AG10803 (cell line): ENCODE measurements around the gene OSBPL6.
A peak's percentile ranks its signal among the peaks of the same experiment; 100 is the strongest.

Experiments used
- DNase-seq: peaks from one replicate; pipeline ENCODE4 v3.0.0; 2010; ENCODE audit warnings: low read depth
- H3K4me3 ChIP-seq: 2 replicates; pipeline ENCODE4 v1.5.1; 2011; ENCODE audit warnings: mild to moderate bottlenecking, low read length, control low read depth
- TF ChIP-seq, protein P1 (sequence below): conservative IDR thresholded peaks from 2 replicates; pipeline ENCODE4 v1.5.1; 2011; ENCODE audit warnings: mild to moderate bottlenecking, low read length, control low read depth, inconsistent platforms

The OSBPL6 gene

GRCh38 chr2:178287652-178288344, 93.5 kb downstream of the OSBPL6 start:
- no peak for DNase-seq
- no peak overlapping the region for H3K4me3 ChIP-seq
- TF ChIP-seq, protein P1, sequence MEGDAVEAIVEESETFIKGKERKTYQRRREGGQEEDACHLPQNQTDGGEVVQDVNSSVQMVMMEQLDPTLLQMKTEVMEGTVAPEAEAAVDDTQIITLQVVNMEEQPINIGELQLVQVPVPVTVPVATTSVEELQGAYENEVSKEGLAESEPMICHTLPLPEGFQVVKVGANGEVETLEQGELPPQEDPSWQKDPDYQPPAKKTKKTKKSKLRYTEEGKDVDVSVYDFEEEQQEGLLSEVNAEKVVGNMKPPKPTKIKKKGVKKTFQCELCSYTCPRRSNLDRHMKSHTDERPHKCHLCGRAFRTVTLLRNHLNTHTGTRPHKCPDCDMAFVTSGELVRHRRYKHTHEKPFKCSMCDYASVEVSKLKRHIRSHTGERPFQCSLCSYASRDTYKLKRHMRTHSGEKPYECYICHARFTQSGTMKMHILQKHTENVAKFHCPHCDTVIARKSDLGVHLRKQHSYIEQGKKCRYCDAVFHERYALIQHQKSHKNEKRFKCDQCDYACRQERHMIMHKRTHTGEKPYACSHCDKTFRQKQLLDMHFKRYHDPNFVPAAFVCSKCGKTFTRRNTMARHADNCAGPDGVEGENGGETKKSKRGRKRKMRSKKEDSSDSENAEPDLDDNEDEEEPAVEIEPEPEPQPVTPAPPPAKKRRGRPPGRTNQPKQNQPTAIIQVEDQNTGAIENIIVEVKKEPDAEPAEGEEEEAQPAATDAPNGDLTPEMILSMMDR, result no peak

DNA sequence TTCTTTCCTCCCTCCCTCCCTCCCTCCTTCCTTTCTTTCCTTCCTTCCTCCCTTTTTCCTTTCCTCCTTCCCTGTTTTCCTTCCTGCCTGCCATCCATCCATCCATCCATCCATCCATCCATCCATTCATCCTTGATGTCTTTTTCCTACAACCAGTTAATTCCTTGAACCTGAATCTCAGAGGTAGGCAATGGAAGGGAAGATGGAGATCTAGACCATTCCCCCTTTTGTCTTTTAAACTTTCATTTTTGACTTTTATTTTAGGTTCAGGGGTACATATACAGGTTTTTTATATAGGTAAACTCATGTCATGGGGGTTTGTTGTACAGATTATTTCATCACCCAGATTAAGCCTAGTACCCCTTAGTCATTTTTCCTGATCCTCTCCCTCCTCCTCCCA, 97.4 kb downstream of the OSBPL6 start:
- H3K4me3 ChIP-seq, result no peak overlapping the region
- TF ChIP-seq, protein P1, result no peak
- no peak for DNase-seq

DNA sequence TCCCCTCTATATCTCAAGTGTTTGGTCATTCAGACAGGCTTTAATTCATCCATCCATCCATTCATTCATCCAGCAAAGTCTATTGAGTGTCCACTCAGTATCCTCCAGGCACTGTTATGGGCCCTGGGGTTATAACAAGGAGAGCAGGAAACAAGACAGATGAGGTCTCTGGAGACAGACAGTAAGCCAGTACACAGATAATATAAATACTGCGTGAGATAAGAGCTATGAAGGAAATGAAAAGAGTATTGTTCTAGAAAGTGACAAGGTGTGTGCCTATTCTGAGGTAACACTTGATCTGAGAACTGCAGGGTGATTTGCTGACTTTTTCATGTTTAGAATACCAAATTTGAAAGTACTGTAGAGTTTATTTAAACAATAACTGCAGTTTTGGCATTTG, 98.3 kb downstream of the OSBPL6 start:
- no peak for DNase-seq
- no peak overlapping the region for H3K4me3 ChIP-seq
- TF ChIP-seq, protein P1, result no peak

DNA sequence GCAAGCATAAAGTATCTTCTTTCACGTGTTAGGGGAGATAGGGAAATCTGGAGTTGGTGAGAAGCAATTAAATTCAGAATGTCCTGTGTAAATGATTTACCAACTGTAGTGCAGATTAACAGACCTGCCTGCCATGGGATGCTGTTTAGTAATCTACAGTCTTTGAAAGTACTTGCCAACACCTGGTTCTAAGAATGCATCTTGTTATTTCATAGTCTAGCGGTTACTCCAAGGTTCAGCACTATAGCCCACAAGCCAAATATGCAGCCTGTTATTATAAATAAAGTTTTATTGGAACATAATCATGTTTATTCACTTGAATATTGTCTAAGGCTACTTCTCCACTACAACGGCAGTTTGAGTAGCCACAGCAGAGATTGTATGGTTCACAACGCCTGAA, 100.8 kb downstream of the OSBPL6 start:
- DNase-seq, result no peak
- no peak overlapping the region for H3K4me3 ChIP-seq
- TF ChIP-seq, protein P1, result no peak

- no peak overlapping the region for H3K4me3 ChIP-seq
- TF ChIP-seq, protein P1, result no peak
- no peak for DNase-seq
Measured at GRCh38 chr2:178295906-178296305, 101.6 kb downstream of the OSBPL6 start.

- TF ChIP-seq, protein P1, result no peak
- no peak overlapping the region for H3K4me3 ChIP-seq
- peak; percentile 5 for DNase-seq
Measured at GRCh38 chr2:178296394-178297090, 102.2 kb downstream of the OSBPL6 start.

GRCh38 chr2:178297091-178297411, 102.7 kb downstream of the OSBPL6 start:
- no peak overlapping the region for H3K4me3 ChIP-seq
- TF ChIP-seq, protein P1, result no peak
- DNase-seq, result no peak
